Measurements from ENCODE around the gene PTPRG. TPM values are rescaled to one million over a fixed set of nuclear protein-coding genes. Genes with fewer than 3 reads are reported as not detected.
"Not testable (repeated sequence)": the region's sequence is repeated elsewhere in the genome, so short reads cannot be mapped to it uniquely, and the experiment has no call there.

PTPRG gene
- total RNA-seq, 6 experiments from 2014 or later = 11.7 to 27.8 (median 14.7) TPM

DNA sequence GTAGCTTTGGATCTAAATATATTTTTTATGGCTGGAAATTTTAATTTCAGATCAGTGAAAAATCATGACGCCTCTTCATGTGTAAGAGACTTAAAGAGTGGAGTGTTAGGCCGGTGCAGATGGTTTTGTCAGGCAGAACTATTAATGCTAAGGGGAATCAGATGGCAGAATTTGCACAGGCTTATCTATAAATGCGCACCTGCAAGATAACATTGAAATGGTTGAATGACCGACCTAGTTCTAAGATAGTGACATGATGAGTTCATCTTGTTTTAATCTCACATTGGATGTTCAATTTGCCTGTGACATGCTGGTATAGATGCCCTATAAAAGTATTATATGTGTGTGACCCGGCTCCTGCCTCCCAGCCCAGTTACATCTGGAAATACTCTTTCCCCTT is 471.4 kb downstream of the PTPRG start:
- Histone ChIP-seq H3K27ac (no peak overlapping the region), H3K27me3 (no peaks in the 10 kb centered on the region), H3K36me3 (no peaks in the 10 kb centered on the region), H3K4me1 (no peaks in the 10 kb centered on the region), H3K9me3 (no peaks in the 10 kb centered on the region), H3K4me3 (no peak overlapping the region)
- 93% methylated on average over 5 of the region's 5 CpGs for WGBS (ENCODE audit: insufficient coverage, low coverage, low lambda C conversion rate, missing lambda C conversion rate)
- intact Hi-C loops (cut with DNase I) = no loop called here
- no peak for TF ChIP-seq POLR2A (IDR thresholded peaks at IDR 0.05)
- TF ChIP-seq, protein P1, sequence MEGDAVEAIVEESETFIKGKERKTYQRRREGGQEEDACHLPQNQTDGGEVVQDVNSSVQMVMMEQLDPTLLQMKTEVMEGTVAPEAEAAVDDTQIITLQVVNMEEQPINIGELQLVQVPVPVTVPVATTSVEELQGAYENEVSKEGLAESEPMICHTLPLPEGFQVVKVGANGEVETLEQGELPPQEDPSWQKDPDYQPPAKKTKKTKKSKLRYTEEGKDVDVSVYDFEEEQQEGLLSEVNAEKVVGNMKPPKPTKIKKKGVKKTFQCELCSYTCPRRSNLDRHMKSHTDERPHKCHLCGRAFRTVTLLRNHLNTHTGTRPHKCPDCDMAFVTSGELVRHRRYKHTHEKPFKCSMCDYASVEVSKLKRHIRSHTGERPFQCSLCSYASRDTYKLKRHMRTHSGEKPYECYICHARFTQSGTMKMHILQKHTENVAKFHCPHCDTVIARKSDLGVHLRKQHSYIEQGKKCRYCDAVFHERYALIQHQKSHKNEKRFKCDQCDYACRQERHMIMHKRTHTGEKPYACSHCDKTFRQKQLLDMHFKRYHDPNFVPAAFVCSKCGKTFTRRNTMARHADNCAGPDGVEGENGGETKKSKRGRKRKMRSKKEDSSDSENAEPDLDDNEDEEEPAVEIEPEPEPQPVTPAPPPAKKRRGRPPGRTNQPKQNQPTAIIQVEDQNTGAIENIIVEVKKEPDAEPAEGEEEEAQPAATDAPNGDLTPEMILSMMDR (IDR thresholded peaks at IDR 0.05) = no peak
- DNase-seq (no peak), ATAC-seq (no peak)

DNA sequence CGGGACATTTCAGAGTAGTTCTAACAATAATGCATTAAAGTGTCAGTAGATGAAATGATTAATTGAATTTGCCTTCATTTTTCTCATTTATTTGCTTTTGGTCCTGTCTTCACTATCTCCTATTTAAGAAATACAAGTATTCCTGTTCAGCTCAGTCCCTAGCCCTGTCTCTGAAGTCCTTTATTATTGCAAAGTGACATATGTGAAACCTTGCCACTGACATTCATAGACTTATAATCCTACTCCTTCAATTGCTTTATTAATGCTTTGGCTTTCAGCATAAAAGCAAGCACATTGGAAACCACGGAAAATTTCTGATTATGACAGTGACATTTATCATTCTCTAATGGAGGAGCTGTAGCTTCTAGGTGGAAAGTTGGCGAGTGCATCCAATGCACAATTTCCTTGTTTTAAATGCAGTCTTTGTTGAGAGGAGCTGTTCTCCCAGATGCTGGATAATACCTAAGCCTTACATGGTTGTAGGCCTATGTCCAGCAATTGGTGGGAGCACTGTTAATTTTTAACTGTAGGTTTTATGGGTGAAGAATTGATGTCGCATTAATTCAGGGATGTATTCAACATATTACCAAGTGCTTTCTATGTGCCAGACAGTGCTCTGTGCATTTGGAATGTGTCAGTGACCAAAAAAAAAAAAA is 474.2 kb downstream of the PTPRG start:
- intact Hi-C loops (cut with DNase I) = no loop called here

DNA sequence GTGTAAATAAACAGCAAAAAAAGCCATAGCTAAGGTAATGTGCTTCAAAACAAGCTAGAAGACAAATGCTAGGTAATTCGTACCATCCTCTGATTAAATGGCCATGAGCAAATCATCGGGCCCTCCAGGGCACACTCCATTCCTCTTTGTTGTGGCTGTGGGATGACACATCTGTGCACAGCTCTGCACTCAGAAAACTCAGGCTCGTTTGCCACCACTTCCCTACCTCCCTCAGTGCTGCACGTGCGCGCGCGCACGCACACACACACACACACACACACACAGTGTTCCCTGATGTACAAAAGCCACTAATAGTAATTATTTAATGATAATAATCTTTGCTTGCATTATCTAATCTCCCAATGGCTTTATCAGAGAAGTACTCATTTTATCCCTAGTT is 475.4 kb downstream of the PTPRG start:
- intact Hi-C loops (cut with DNase I) = no loop called here
- DNase-seq = no peak
- WGBS (ENCODE audit: insufficient coverage, low coverage, low lambda C conversion rate, missing lambda C conversion rate) = 73% methylated on average over 8 of the region's 9 CpGs

More for the DNA sequence above, 474.2 kb downstream of the PTPRG start:
- Histone ChIP-seq H3K9me3 (no peaks in the 10 kb centered on the region), H3K4me1 (no peaks in the 10 kb centered on the region), H3K4me3 (no peak overlapping the region), H3K36me3 (no peaks in the 10 kb centered on the region), H3K27ac (no peak overlapping the region), H3K27me3 (no peaks in the 10 kb centered on the region)
- no peak for ATAC-seq
- no peak for DNase-seq
- TF ChIP-seq, protein P1 (IDR thresholded peaks at IDR 0.05) = no peak
- TF ChIP-seq POLR2A (IDR thresholded peaks at IDR 0.05) = no peak
- 87% methylated on average over 4 of the region's 4 CpGs for WGBS (ENCODE audit: insufficient coverage, low coverage, low lambda C conversion rate, missing lambda C conversion rate)

DNA sequence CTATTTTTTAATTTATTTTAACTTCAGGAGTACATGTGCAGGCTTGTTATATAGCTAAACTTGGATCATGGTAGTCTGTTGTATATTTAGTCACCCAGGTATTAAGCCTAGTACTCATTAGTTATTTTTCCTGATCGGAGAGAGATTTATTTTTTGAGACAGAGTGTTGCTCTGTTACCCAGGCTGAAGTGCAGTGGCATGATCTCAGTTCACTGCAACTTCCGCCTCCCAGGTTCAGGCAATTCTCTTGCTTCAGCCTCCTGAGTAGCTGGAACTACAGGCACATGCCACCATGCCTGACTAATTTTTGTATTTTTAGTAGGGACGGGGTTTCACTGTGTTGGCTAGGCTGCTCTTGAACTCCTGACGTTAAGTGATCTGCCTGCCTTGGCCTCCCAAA is 477.4 kb downstream of the PTPRG start:
- H3K36me3 ChIP-seq; H3K27me3 ChIP-seq; H3K9me3 ChIP-seq; intact Hi-C loops (cut with DNase I); ATAC-seq; DNase-seq; H3K4me1 ChIP-seq; H3K27ac ChIP-seq; H3K4me3 ChIP-seq: not testable (repeated sequence)
- 84% methylated on average over 3 of the region's 4 CpGs for WGBS (ENCODE audit: insufficient coverage, low coverage, low lambda C conversion rate, missing lambda C conversion rate)

More for the DNA sequence above, 475.4 kb downstream of the PTPRG start:
- no peaks in the 10 kb centered on the region for H3K4me1 ChIP-seq
- H3K36me3 ChIP-seq = no peaks in the 10 kb centered on the region
- TF ChIP-seq POLR2A (IDR thresholded peaks at IDR 0.05) = no peak
- TF ChIP-seq, protein P1 (IDR thresholded peaks at IDR 0.05) = no peak
- no peaks in the 10 kb centered on the region for H3K27me3 ChIP-seq
- H3K27ac ChIP-seq = no peak overlapping the region
- no peak for ATAC-seq
- H3K9me3 ChIP-seq = no peaks in the 10 kb centered on the region
- no peak overlapping the region for H3K4me3 ChIP-seq

DNA sequence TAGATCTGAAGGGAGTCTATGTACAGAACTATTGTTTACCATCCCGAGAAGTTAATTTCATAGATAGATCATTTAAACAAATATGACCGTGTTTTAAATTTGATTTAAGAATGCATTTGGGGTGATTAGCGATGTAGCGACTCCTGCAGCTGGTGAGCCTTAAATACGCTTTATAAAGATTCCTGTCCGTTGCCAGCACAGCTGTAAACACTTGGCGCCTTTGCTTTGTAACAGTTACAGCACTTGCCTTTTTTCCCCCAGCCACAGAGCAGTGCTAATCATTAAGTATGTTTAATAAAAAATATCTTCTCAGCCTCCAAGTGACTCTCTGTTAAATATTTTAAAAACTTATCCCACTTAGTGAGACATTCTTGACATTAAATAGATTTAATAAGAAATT is 478.2 kb downstream of the PTPRG start:
- no peaks in the 10 kb centered on the region for H3K9me3 ChIP-seq
- no peak for DNase-seq
- WGBS (ENCODE audit: insufficient coverage, low coverage, low lambda C conversion rate, missing lambda C conversion rate) = 95% methylated on average over 7 of the region's 7 CpGs

More for the DNA sequence above, 478.2 kb downstream of the PTPRG start:
- no peaks in the 10 kb centered on the region for H3K27me3 ChIP-seq
- intact Hi-C loops (cut with DNase I) = no loop called here
- no peaks in the 10 kb centered on the region for H3K4me1 ChIP-seq
- no peaks in the 10 kb centered on the region for H3K36me3 ChIP-seq
- H3K4me3 ChIP-seq = no peak overlapping the region
- ATAC-seq = no peak
- H3K27ac ChIP-seq = no peak overlapping the region
- TF ChIP-seq, protein P1 (IDR thresholded peaks at IDR 0.05) = no peak
- no peak for TF ChIP-seq POLR2A (IDR thresholded peaks at IDR 0.05)

Data from right lobe of liver (tissue), 6 donors.